Loucy (cell line): ENCODE results near the gene TMC2.

Experiments used
- H2AFZ ChIP-seq: fragments of 200-600 bp; sonication (generic); 2 replicates; pipeline ENCODE4 v1.6.0; 2016; ENCODE audit warnings: antibody characterized with exemption, mild to moderate bottlenecking, low read length, moderate library complexity
- H3F3A ChIP-seq: fragments of 200-600 bp; 2 replicates; pipeline ENCODE4 v1.6.0; 2016; ENCODE audit warnings: antibody characterized with exemption, low read depth, mild to moderate bottlenecking
- H3K27me3 ChIP-seq: fragments of 200-600 bp; sonication (generic); 2 replicates; pipeline ENCODE4 v1.6.1; 2014; ENCODE audit warnings: low read length, mild to moderate bottlenecking; ENCODE audit not compliant: insufficient read depth, poor library complexity, severe bottlenecking
- H3K36me3 ChIP-seq: fragments of 200-600 bp; sonication (generic); 2 replicates; pipeline ENCODE4 v1.6.1; 2016; ENCODE audit warnings: low read length; ENCODE audit not compliant: insufficient read depth
- H3K4me1 ChIP-seq: fragments of 200-600 bp; sonication (generic); 2 replicates; pipeline ENCODE4 v1.5.1; 2014; ENCODE audit warnings: low read length, mild to moderate bottlenecking; ENCODE audit not compliant: insufficient read depth, poor library complexity, severe bottlenecking
- H3K4me2 ChIP-seq: fragments of 200-600 bp; sonication (generic); 2 replicates; pipeline ENCODE4 v1.6.0; 2014; ENCODE audit warnings: antibody characterized with exemption, low read length, low read depth, mild to moderate bottlenecking; ENCODE audit not compliant: poor library complexity, severe bottlenecking
- H3K4me3 ChIP-seq: fragments of 200-600 bp; sonication (generic); 2 replicates; pipeline ENCODE4 v1.5.1; 2014; ENCODE audit warnings: low read length, mild to moderate bottlenecking, mixed read lengths; ENCODE audit not compliant: poor library complexity, severe bottlenecking
- H3K79me2 ChIP-seq: fragments of 200-600 bp; sonication (generic); 2 replicates; pipeline ENCODE4 v1.6.1; 2014; ENCODE audit warnings: low read length; ENCODE audit not compliant: insufficient read depth
- H3K9ac ChIP-seq: fragments of 200-600 bp; sonication (generic); 2 replicates; pipeline ENCODE4 v1.6.0; 2014; ENCODE audit warnings: mild to moderate bottlenecking, low read depth, low read length, moderate library complexity; ENCODE audit not compliant: poor library complexity, severe bottlenecking
- H3K9me2 ChIP-seq: fragments of 200-600 bp; sonication (generic); replicated peaks from 2 replicates; pipeline ENCODE4 v1.6.1; 2016; ENCODE audit warnings: low read depth, low read length, mixed read lengths
- H3K9me3 ChIP-seq: fragments of 200-600 bp; sonication (generic); 2 replicates; pipeline ENCODE4 v1.6.1; 2014; ENCODE audit warnings: mild to moderate bottlenecking, antibody characterized with exemption, low read length, low read depth; ENCODE audit not compliant: insufficient read depth
- H4K20me1 ChIP-seq: fragments of 200-600 bp; sonication (generic); 2 replicates; pipeline ENCODE4 v1.6.0; 2014; ENCODE audit warnings: antibody characterized with exemption, low read length, mild to moderate bottlenecking; ENCODE audit not compliant: insufficient read depth, poor library complexity, severe bottlenecking
- EZH2phosphoT487 ChIP-seq: fragments of 200-600 bp; IDR thresholded peaks from 2 replicates; pipeline ENCODE4 v1.6.1; 2018; ENCODE audit warnings: antibody characterized with exemption, mild to moderate bottlenecking, moderate library complexity, borderline replicate concordance
- TF ChIP-seq, protein P1 (sequence below): fragments of 200-600 bp; sonication (generic); conservative IDR thresholded peaks from 2 replicates; pipeline ENCODE4 v1.5.1; 2014; ENCODE audit warnings: mild to moderate bottlenecking, antibody characterized with exemption, low read length

Gene TMC2

DNA sequence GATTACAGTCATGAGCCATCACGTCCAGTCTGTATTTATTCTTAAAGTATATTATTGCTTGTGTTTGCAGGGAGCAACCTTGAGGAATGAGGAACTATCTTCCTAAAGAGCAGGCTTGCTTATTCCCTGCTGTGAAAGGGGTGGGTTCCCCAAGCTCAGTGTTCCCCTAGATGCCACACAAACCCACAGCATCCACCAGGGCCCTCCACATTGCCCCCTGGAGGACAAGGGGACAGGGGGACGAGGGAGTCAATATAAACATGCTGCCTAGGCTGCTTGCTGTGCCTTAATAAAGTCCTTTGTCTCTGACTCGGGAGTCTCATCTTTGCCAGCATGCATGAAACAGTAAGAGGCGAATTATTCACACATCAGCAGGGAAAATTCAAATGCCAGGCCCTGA lies 135.6 kb downstream of the TMC2 start:
- H4K20me1 ChIP-seq = no peaks in the 10 kb centered on the region
- no peaks in the 10 kb centered on the region for H3K27me3 ChIP-seq
- TF ChIP-seq, protein P1, sequence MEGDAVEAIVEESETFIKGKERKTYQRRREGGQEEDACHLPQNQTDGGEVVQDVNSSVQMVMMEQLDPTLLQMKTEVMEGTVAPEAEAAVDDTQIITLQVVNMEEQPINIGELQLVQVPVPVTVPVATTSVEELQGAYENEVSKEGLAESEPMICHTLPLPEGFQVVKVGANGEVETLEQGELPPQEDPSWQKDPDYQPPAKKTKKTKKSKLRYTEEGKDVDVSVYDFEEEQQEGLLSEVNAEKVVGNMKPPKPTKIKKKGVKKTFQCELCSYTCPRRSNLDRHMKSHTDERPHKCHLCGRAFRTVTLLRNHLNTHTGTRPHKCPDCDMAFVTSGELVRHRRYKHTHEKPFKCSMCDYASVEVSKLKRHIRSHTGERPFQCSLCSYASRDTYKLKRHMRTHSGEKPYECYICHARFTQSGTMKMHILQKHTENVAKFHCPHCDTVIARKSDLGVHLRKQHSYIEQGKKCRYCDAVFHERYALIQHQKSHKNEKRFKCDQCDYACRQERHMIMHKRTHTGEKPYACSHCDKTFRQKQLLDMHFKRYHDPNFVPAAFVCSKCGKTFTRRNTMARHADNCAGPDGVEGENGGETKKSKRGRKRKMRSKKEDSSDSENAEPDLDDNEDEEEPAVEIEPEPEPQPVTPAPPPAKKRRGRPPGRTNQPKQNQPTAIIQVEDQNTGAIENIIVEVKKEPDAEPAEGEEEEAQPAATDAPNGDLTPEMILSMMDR = peak; percentile 58
- no peak for TF ChIP-seq EZH2phosphoT487
- H3K9me3 ChIP-seq = no peaks in the 10 kb centered on the region
- no peaks in the 10 kb centered on the region for H3K9me2 ChIP-seq
- no peak overlapping the region for H3K4me3 ChIP-seq
- no peaks in the 10 kb centered on the region for H3K36me3 ChIP-seq
- no peak overlapping the region for H3K4me2 ChIP-seq
- no peaks in the 10 kb centered on the region for H3K79me2 ChIP-seq
- no peaks in the 10 kb centered on the region for H3F3A ChIP-seq
- no peak overlapping the region for H3K9ac ChIP-seq
- 0 out of 2 replicates have a peak overlapping the region, but pooled peaks have one; percentile 20 for H2AFZ ChIP-seq
- no peaks in the 10 kb centered on the region for H3K4me1 ChIP-seq

DNA sequence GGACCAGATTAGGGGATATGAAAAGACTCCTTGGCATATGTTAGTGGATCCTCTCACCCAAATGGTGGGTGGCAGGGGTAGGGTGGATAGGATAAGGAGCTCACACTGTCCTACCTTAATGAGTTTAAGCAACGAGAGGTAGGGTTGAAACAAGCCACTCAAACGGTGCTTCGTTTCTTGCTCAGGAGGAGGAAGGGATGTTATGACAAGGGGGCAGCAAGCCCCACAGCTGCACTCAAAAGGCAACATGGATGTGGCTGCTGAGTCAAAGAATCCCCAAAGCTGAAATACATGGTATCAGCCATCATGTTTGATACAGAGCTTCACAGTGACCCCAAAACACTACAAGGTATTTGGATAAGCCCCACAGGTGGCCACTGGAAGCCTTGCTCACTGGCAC lies 136.1 kb downstream of the TMC2 start:
- Histone ChIP-seq H3K4me3 (no peak overlapping the region), H3K4me1 (no peaks in the 10 kb centered on the region), H3K9me3 (no peaks in the 10 kb centered on the region), H3K4me2 (no peak overlapping the region), H3K9ac (no peak overlapping the region), H3K79me2 (no peaks in the 10 kb centered on the region), H3K9me2 (no peaks in the 10 kb centered on the region), H3K36me3 (no peaks in the 10 kb centered on the region), H3F3A (no peaks in the 10 kb centered on the region), H4K20me1 (no peaks in the 10 kb centered on the region), H2AFZ (0 out of 2 replicates have a peak overlapping the region, but pooled peaks have one; percentile 20), H3K27me3 (no peaks in the 10 kb centered on the region)
- TF ChIP-seq EZH2phosphoT487 = no peak
- TF ChIP-seq, protein P1 = no peak

DNA sequence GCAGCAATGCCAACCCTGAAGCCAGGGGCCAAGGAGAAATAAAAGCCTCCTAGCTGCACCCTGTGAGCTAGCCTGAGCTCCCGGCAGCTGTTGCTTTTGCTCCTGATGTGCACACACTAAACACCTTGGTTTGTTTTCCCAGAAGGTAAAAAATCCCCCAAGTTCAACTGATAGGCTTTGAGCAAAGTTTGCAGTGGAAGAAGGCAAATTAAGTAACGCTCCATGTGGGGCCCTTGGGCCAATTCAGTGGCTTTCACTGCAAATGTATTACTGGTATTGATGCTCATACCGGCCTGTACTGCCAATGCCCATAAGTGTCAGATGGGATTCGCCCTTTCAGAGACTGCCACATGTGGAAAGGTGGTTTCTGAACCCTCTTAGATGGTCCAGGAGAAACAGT lies 137.1 kb downstream of the TMC2 start:
- H3K9me3 ChIP-seq = no peaks in the 10 kb centered on the region
- peak overlapping the region; percentile 36; the same call in 1 of the 2 replicates for H2AFZ ChIP-seq
- no peaks in the 10 kb centered on the region for H3K36me3 ChIP-seq
- H3K27me3 ChIP-seq = no peaks in the 10 kb centered on the region
- no peaks in the 10 kb centered on the region for H4K20me1 ChIP-seq
- no peaks in the 10 kb centered on the region for H3K9me2 ChIP-seq
- no peak overlapping the region for H3K4me2 ChIP-seq
- no peaks in the 10 kb centered on the region for H3K79me2 ChIP-seq
- TF ChIP-seq, protein P1 = no peak
- no peak for TF ChIP-seq EZH2phosphoT487
- no peaks in the 10 kb centered on the region for H3K4me1 ChIP-seq
- H3K9ac ChIP-seq = no peak overlapping the region
- no peak overlapping the region for H3K4me3 ChIP-seq
- no peaks in the 10 kb centered on the region for H3F3A ChIP-seq
